CD4-positive, alpha-beta T cell (primary cell): ENCODE data around the gene OSBPL5. TPM values are rescaled to one million over a fixed set of nuclear protein-coding genes. Genes with fewer than 3 reads are reported as not detected.

Experiments used
- ATAC-seq: fragments of 200-7000 bp; cut with Tn5 transposase; one replicate; pipeline ENCODE4 v1.10.0; 2022; ENCODE audit warnings: mild to moderate bottlenecking; ENCODE audit not compliant: poor library complexity
- CTCF ChIA-PET: fragments of 350-600 bp; sonication (Branson Sonifier 250); formaldehyde crosslinking; loops from one replicate; lab custom pipeline; 2021; ENCODE audit warnings: antibody characterized with exemption, inconsistent platforms; lab: Charles Lee
- POLR2A ChIA-PET: fragments of 350-600 bp; sonication (Branson Sonifier 250); formaldehyde crosslinking; loops from one replicate; lab custom pipeline; 2021; ENCODE audit warnings: antibody characterized with exemption, inconsistent platforms; lab: Charles Lee
- DNase-seq, 14 experiments: peaks; one replicate each; pipeline ENCODE4 v3.0.0-alpha.2; 2013 to 2020; ENCODE audit warnings: mixed read lengths in 2 of 14
- H3K27ac ChIP-seq, 2 donors: one replicate each; pipeline versions ENCODE4 v1.5.1 to v1.7.0; 2013; ENCODE audit warnings: low read length in 2 of 2, low read depth in 1 of 2, mild to moderate bottlenecking in 1 of 2
- H3K27me3 ChIP-seq, 2 experiments: 1 replicate in 1 of 2; 2 replicates in 1 of 2; pipeline versions ENCODE4 v1.6.1 to v1.7.0; 2013; ENCODE audit warnings: low read length in 2 of 2, control low read depth in 1 of 2, mild to moderate bottlenecking in 1 of 2, moderate library complexity in 1 of 2; ENCODE audit not compliant: insufficient read depth in 2 of 2, control insufficient read depth in 1 of 2
- H3K36me3 ChIP-seq: one replicate; pipeline ENCODE4 v1.6.1; 2013; ENCODE audit warnings: low read length, control low read depth; ENCODE audit not compliant: insufficient read depth
- H3K4me1 ChIP-seq: one replicate; pipeline ENCODE4 v1.6.1; 2013; ENCODE audit warnings: low read length, control low read depth; ENCODE audit not compliant: insufficient read depth
- H3K4me3 ChIP-seq: one replicate; pipeline ENCODE4 v1.5.1; 2013; ENCODE audit warnings: mild to moderate bottlenecking, low read length, moderate library complexity
- H3K9me3 ChIP-seq, 2 experiments: 1 replicate in 1 of 2; 2 replicates in 1 of 2; pipeline versions ENCODE4 v1.6.1 to v1.7.0; 2013; ENCODE audit warnings: low read length in 2 of 2, mild to moderate bottlenecking in 2 of 2, control low read depth in 1 of 2, moderate library complexity in 1 of 2; ENCODE audit not compliant: control insufficient read depth in 1 of 2, insufficient read depth in 1 of 2
- H3K27ac Mint-ChIP-seq: one replicate; pipeline ENCODE4 v1.8.0; 2020; ENCODE audit warnings: mixed read lengths
- H3K27me3 Mint-ChIP-seq: one replicate; pipeline ENCODE4 v1.8.0; 2021; ENCODE audit warnings: mixed read lengths
- H3K36me3 Mint-ChIP-seq: one replicate; pipeline ENCODE4 v1.8.0; 2021; ENCODE audit warnings: low read depth, mixed read lengths
- H3K4me1 Mint-ChIP-seq: one replicate; pipeline ENCODE4 v1.8.0; 2021; ENCODE audit warnings: low read depth, mixed read lengths
- H3K4me3 Mint-ChIP-seq: one replicate; pipeline ENCODE4 v1.8.0; 2020; ENCODE audit warnings: mild to moderate bottlenecking, mixed read lengths
- H3K9me3 Mint-ChIP-seq: one replicate; pipeline ENCODE4 v1.8.0; 2020; ENCODE audit warnings: mixed read lengths
- intact Hi-C, 2 experiments: fragments of 100-400 bp; cut with DNase I in 1 of 2; cut with micrococcal nuclease in 1 of 2; formaldehyde crosslinking; loops; one replicate each; pipeline versions ENCODE4 v1.15.1 to v1.9.0; 2023 to 2025; cut with DNase I, micrococcal nuclease
- total RNA-seq, 174 experiments: library from RNA in 2 of 174; stranded (reverse) in 2 of 174; gene quantifications; one replicate each; pipeline ENCODE4 v1.2.3 and lab custom pipeline; 2021 to 2026
- TF ChIP-seq, protein P1 (sequence below): fragments of 200-600 bp; IDR thresholded peaks from one replicate; pipeline ENCODE4 v1.8.0; 2022; ENCODE audit warnings: antibody characterized with exemption, mild to moderate bottlenecking

Gene OSBPL5
- total RNA-seq, 2 experiments from 2014 or later = 6.7 to 9.1 TPM

GRCh38 chr11:3208272-3208671, 43.2 kb upstream of the OSBPL5 start:
- Histone ChIP-seq H3K4me1 (no peaks in the 10 kb centered on the region), H3K27ac (no peak overlapping the region), H3K27me3 (peaks cover under 1 to 4% of the 10 kb centered on the region in 2 experiments), H3K9me3 (peaks cover 0 to 19% of the 10 kb centered on the region in 2 experiments), H3K36me3 (no peaks in the 10 kb centered on the region), H3K4me3 (no peak overlapping the region)
- Mint-ChIP-seq H3K4me1 (no peaks in the 10 kb centered on the region), H3K27ac (no peak overlapping the region), H3K9me3 (no peaks in the 10 kb centered on the region), H3K4me3 (no peak overlapping the region), H3K27me3 (peaks cover 15% of the 10 kb centered on the region), H3K36me3 (no peaks in the 10 kb centered on the region)
- POLR2A ChIA-PET = no interaction called here
- DNase-seq = no peak
- CTCF ChIA-PET = no interaction called here
- ATAC-seq = no peak
- intact Hi-C loops = loop anchor here in 1 of 2 experiments (5.0 kb wide), 1 partner anchor 91 kb away; no protein-coding TSS in a partner anchor
- TF ChIP-seq, protein P1, sequence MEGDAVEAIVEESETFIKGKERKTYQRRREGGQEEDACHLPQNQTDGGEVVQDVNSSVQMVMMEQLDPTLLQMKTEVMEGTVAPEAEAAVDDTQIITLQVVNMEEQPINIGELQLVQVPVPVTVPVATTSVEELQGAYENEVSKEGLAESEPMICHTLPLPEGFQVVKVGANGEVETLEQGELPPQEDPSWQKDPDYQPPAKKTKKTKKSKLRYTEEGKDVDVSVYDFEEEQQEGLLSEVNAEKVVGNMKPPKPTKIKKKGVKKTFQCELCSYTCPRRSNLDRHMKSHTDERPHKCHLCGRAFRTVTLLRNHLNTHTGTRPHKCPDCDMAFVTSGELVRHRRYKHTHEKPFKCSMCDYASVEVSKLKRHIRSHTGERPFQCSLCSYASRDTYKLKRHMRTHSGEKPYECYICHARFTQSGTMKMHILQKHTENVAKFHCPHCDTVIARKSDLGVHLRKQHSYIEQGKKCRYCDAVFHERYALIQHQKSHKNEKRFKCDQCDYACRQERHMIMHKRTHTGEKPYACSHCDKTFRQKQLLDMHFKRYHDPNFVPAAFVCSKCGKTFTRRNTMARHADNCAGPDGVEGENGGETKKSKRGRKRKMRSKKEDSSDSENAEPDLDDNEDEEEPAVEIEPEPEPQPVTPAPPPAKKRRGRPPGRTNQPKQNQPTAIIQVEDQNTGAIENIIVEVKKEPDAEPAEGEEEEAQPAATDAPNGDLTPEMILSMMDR = no peak

DNA sequence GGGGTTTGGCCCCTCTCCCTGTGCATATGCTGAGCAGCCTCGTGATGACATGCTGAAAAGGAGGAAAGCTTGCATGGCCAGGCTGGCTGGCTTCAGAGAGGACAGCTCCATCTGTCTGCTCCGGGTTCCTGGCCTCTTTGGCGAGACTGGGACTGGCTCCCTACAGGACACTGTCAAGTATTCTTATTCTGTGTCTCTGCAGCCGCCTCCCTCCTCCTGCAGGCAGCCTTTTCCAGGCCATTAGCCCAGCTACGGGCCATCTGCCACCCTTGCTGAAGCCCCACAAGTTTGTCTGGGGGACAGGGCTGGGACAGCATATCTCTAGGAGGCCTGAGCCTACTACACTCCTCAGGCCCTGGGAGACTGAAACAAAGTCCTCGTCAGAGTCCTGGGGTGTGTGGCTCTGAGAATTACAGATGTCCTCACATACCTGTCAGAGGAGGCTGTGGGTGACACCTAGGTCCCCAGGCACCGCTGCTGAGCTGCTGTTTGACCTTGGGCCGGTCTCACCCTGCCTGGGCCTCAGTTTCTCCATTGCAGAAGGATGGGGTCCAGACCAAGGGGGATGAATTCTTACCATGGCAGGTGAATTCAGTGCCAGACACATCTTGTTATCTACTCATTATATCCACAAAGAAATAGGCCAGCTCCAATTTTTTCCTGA, 42.5 kb upstream of the OSBPL5 start:
- CTCF ChIA-PET = no interaction called here
- DNase-seq = no peak
- H3K36me3 ChIP-seq = no peaks in the 10 kb centered on the region

DNA sequence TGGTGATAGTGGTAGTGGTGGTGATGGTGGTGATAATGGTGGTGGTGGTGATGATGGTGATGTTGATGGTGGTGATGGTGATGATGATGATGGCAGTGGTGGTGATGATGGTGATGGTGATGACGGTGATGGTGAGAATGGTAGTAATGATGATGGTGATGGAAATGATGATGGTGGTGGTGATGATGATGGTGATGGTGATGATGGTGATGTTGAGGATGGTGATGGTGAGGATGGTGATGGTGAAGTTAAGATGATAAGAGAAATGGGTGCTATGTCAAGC, 41.8 kb upstream of the OSBPL5 start:
- no peak overlapping the region for H3K4me3 Mint-ChIP-seq
- H3K36me3 Mint-ChIP-seq = no peaks in the 10 kb centered on the region
- no peak overlapping the region for H3K27ac Mint-ChIP-seq
- H3K9me3 Mint-ChIP-seq = no peaks in the 10 kb centered on the region
- ATAC-seq (no peak), DNase-seq (no peak)
- no peaks in the 10 kb centered on the region for H3K4me1 ChIP-seq
- no peaks in the 10 kb centered on the region for H3K36me3 ChIP-seq
- ChIA-PET POLR2A (no interaction called here), CTCF (no interaction called here)
- peaks cover 0 to 19% of the 10 kb centered on the region in 2 experiments for H3K9me3 ChIP-seq
- H3K27me3 ChIP-seq = peaks cover 14 to 17% of the 10 kb centered on the region in 2 experiments
- intact Hi-C loops = loop anchor here in 1 of 2 experiments (5.0 kb wide), 1 partner anchor 90 kb away; no protein-coding TSS in a partner anchor
- TF ChIP-seq, protein P1 = no peak
- H3K27me3 Mint-ChIP-seq = peaks cover 14% of the 10 kb centered on the region
- no peaks in the 10 kb centered on the region for H3K4me1 Mint-ChIP-seq
- no peak overlapping the region for H3K4me3 ChIP-seq
- no peak overlapping the region for H3K27ac ChIP-seq

More for the DNA sequence above, 42.5 kb upstream of the OSBPL5 start:
- H3K4me3 Mint-ChIP-seq = no peak overlapping the region
- TF ChIP-seq, protein P1 = no peak
- ATAC-seq = no peak
- POLR2A ChIA-PET = no interaction called here
- no peaks in the 10 kb centered on the region for H3K9me3 Mint-ChIP-seq
- H3K27ac ChIP-seq = no peak overlapping the region
- H3K4me1 ChIP-seq = no peaks in the 10 kb centered on the region
- no peaks in the 10 kb centered on the region for H3K4me1 Mint-ChIP-seq
- peaks cover 6 to 9% of the 10 kb centered on the region in 2 experiments for H3K27me3 ChIP-seq
- H3K27ac Mint-ChIP-seq = no peak overlapping the region
- H3K36me3 Mint-ChIP-seq = no peaks in the 10 kb centered on the region
- H3K4me3 ChIP-seq = no peak overlapping the region
- peaks cover 11% of the 10 kb centered on the region for H3K27me3 Mint-ChIP-seq
- H3K9me3 ChIP-seq = peaks cover 0 to 19% of the 10 kb centered on the region in 2 experiments
- intact Hi-C loops = loop anchor here in 1 of 2 experiments (5.0 kb wide), 1 partner anchor 90 kb away; no protein-coding TSS in a partner anchor
